Cardiac muscle cell (in vitro differentiated cells and primary cell): ENCODE data around the gene MADD. TPM values are rescaled to one million over a fixed set of nuclear protein-coding genes. Genes with fewer than 3 reads are reported as not detected.

ENCODE experiments used
- DNase-seq, 2 donors: peaks; one replicate each; pipeline versions ENCODE4 v3.0.0 to v3.0.0-alpha.2; 2010 to 2017; ENCODE audit warnings: low read depth in 1 of 2, low spot score in 1 of 2
- H3K27ac ChIP-seq: fragments of 200-600 bp; sonication (generic); 2 replicates; pipeline ENCODE4 v1.5.1; 2016
- H3K27me3 ChIP-seq: fragments of 200-600 bp; sonication (generic); 2 replicates; pipeline ENCODE4 v1.6.0; 2016; ENCODE audit warnings: control low read depth
- H3K36me3 ChIP-seq: fragments of 200-600 bp; sonication (generic); 2 replicates; pipeline ENCODE4 v1.5.1; 2016; ENCODE audit warnings: control low read depth
- H3K4me1 ChIP-seq: fragments of 200-600 bp; sonication (generic); 2 replicates; pipeline ENCODE4 v1.8.1; 2017; ENCODE audit warnings: low read depth, mild to moderate bottlenecking, mixed run types
- H3K4me3 ChIP-seq: fragments of 200-600 bp; sonication (generic); 2 replicates; pipeline ENCODE4 v1.5.1; 2016; ENCODE audit warnings: mild to moderate bottlenecking
- H3K9me3 ChIP-seq: fragments of 200-600 bp; sonication (generic); 2 replicates; pipeline ENCODE4 v1.5.1; 2017; ENCODE audit warnings: low read depth, mild to moderate bottlenecking, control low read depth
- polyA plus RNA-seq: library from polyadenylated mRNA; unstranded; fragments of >200 nt; fragmentation: Nextera tagmentation; extraction: Ambion mirVana; gene quantifications from 2 replicates; pipeline ENCODE4 v1.2.1, GENCODE V29; 2016
- total RNA-seq: library from RNA; depleted of rRNA; stranded (reverse); fragments of >200 nt; gene quantifications from 2 replicates; pipeline ENCODE4 v1.2.3, GENCODE V29; 2016
- TF ChIP-seq, protein P1 (sequence below): IDR thresholded peaks from 2 replicates; pipeline ENCODE4 v1.5.1; 2012; ENCODE audit warnings: low read depth, mild to moderate bottlenecking, low read length

Gene MADD
- total and polyA plus RNA-seq, 2 experiments from 2014 or later: 58.8 to 103 TPM

DNA sequence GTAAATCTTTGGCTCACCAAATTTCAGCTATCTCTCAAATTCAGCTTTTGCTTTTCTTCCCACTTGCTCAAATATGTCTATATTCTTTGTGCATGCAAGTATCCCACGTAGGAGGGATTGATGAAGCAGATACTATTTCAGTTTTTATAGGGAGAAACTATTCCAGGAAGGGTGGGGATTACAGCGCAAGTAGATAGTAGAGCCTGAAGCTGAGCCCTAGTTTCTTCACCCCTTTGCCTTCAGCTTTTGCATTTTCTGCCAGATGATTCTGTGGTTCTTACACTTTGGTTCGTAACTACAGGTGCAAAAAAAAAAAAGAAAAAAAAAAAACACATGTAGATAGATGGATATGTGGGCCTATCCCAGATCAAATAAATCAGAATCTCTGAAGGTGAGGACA is 18.2 kb upstream of the MADD start:
- H3K36me3 ChIP-seq: peaks cover 2% of the 10 kb centered on the region
- no peaks in the 10 kb centered on the region for H3K9me3 ChIP-seq
- H3K27ac ChIP-seq: no peak overlapping the region
- no peak for DNase-seq
- peaks cover 15% of the 10 kb centered on the region for H3K4me1 ChIP-seq
- no peaks in the 10 kb centered on the region for H3K27me3 ChIP-seq
- H3K4me3 ChIP-seq: no peak overlapping the region
- TF ChIP-seq, protein P1, sequence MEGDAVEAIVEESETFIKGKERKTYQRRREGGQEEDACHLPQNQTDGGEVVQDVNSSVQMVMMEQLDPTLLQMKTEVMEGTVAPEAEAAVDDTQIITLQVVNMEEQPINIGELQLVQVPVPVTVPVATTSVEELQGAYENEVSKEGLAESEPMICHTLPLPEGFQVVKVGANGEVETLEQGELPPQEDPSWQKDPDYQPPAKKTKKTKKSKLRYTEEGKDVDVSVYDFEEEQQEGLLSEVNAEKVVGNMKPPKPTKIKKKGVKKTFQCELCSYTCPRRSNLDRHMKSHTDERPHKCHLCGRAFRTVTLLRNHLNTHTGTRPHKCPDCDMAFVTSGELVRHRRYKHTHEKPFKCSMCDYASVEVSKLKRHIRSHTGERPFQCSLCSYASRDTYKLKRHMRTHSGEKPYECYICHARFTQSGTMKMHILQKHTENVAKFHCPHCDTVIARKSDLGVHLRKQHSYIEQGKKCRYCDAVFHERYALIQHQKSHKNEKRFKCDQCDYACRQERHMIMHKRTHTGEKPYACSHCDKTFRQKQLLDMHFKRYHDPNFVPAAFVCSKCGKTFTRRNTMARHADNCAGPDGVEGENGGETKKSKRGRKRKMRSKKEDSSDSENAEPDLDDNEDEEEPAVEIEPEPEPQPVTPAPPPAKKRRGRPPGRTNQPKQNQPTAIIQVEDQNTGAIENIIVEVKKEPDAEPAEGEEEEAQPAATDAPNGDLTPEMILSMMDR: no peak

DNA sequence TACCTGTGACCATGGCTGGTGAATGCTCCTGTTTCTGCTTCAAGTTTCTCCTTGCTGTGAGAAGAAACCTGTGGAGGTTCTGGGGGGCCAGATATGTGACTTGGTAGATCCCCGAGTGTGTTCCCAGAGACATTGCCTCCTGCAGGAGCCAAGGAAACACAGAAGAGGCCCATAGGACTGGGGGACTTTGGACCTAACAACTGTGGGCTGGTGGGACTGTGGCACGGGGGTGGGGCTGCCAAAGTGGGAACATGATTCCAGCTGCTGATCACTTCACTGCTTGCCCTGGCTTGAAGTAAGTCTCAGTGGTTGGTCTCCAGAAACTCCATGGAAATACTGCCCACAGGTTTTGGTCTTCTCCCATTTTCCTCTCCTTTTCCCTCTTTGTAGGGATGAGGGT is 16.3 kb upstream of the MADD start:
- Histone ChIP-seq H3K27ac (no peak overlapping the region), H3K4me1 (peaks cover 30% of the 10 kb centered on the region), H3K9me3 (no peaks in the 10 kb centered on the region), H3K27me3 (no peaks in the 10 kb centered on the region), H3K4me3 (no peak overlapping the region), H3K36me3 (no peaks in the 10 kb centered on the region)
- TF ChIP-seq, protein P1: no peak
- DNase-seq: no peak

DNA sequence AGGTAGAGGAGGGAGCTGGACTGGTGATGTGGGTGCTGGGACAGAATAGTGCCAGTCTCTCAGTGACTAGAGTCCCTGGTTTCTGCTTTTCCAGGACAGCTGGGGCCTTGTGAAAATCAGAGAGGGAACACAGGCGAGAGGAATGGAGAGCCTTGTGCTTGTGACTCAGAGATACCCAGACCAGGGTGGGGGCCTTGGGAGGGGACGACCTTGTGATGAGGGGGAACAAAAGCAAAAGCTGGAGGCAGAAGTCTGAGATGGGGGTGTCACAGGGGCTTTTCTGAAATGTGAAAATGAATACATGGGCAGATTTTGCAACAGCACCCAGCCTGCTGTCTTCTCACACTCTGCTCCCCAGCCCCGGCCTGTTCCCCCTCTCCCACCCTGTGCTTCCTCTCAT is 15.5 kb upstream of the MADD start:
- TF ChIP-seq, protein P1: no peak
- peak overlapping the region; percentile 77 for H3K27ac ChIP-seq
- peaks cover 37% of the 10 kb centered on the region for H3K4me1 ChIP-seq
- no peak overlapping the region for H3K4me3 ChIP-seq
- no peaks in the 10 kb centered on the region for H3K36me3 ChIP-seq
- no peaks in the 10 kb centered on the region for H3K27me3 ChIP-seq
- H3K9me3 ChIP-seq: no peaks in the 10 kb centered on the region
- peak in 1 of 2 donors; percentile 31 for DNase-seq

DNA sequence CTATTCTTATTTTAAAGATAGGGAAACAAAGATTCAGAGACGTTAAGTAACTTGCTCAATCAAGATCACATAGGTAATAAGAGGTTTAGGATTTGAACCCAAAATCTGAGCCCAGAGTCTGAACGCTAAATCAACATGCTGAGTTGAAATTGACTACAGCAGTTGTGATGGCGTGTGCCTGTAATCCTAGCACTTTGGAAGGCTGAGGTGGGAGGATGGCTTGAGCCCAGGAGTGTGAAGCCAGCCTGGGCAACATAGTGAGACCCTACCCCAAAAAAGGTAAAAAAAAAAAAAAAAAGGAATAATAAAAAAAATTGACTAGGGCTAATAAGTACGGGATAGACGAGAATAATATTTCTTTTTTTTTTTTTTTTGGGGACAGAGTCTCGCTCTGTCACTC is 13.6 kb upstream of the MADD start:
- H3K4me1 ChIP-seq: peaks cover 33% of the 10 kb centered on the region
- no peaks in the 10 kb centered on the region for H3K27me3 ChIP-seq
- H3K4me3 ChIP-seq: no peak overlapping the region
- TF ChIP-seq, protein P1: no peak
- no peaks in the 10 kb centered on the region for H3K9me3 ChIP-seq
- no peak for DNase-seq
- H3K36me3 ChIP-seq: no peaks in the 10 kb centered on the region
- H3K27ac ChIP-seq: no peak overlapping the region

DNA sequence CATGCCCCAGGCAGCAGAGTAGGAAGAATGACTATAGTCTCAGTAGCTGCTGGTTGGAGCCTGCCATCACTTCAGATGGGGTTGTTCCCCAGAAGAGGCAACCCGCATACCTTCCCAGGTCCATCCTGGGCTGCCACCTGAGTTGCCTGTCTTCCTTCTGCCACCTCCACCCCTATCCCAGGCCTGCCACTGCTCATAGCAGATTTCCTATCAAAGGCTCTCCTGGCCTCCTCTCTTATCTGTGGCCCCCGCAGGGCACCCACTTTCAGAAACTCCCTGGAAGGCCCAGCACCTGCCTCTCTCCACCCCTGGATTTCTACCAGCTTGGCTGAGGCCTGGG is 12.8 kb upstream of the MADD start:
- no peaks in the 10 kb centered on the region for H3K9me3 ChIP-seq
- H3K4me3 ChIP-seq: no peak overlapping the region
- H3K27ac ChIP-seq: peak overlapping the region; percentile 87
- no peak for DNase-seq
- TF ChIP-seq, protein P1: no peak
- no peaks in the 10 kb centered on the region for H3K36me3 ChIP-seq
- H3K27me3 ChIP-seq: no peaks in the 10 kb centered on the region
- peaks cover 33% of the 10 kb centered on the region for H3K4me1 ChIP-seq
